ENCODE data around the gene CEMIP. TPM values are rescaled to one million over a fixed set of nuclear protein-coding genes. Genes with fewer than 3 reads are reported as not detected.

The CEMIP gene
- total and polyA plus RNA-seq, 2 of the 4 experiments (the other 2 are of a cell fraction): 63.8 to 78.0 TPM

GRCh38 chr15:80840182-80841130, 61.3 kb downstream of the CEMIP start:
- H3K9me3 ChIP-seq (ENCODE audit: control insufficient read depth, insufficient read depth, low read length): no peaks in the 10 kb centered on the region
- H3K9me1 ChIP-seq (ENCODE audit: insufficient read depth, low read length): peaks cover 6% of the 10 kb centered on the region; the same call in 1 of the 2 replicates
- H3K9ac ChIP-seq (ENCODE audit: low read depth, low read length): no peak overlapping the region
- H3K4me1 ChIP-seq (ENCODE audit: control insufficient read depth, insufficient read depth, low read length): peaks cover 6% of the 10 kb centered on the region; the same call in 1 of the 2 replicates
- no peak overlapping the region for H3K4me3 ChIP-seq (ENCODE audit: insufficient read depth, low read depth, low read length)
- H3K14ac ChIP-seq (replicated peaks; ENCODE audit: low read depth, low read length): no peak overlapping the region
- H3K56ac ChIP-seq (ENCODE audit: extremely low read depth, insufficient read depth, low read length): no peak overlapping the region
- dilution Hi-C loops (cut with HindIII; ENCODE audit: low sequenced_read_pairs, unreplicated experiment) (no loop called here), in situ Hi-C loops (cut with MboI; ENCODE audit: low sequenced_read_pairs) (loop anchor here (5.0 kb wide), 1 partner anchor 52 kb away; no protein-coding TSS in a partner anchor), intact Hi-C loops (cut with micrococcal nuclease) (no loop called here)
- no peak for TF ChIP-seq POLR2A (IDR thresholded peaks at IDR 0.05; ENCODE audit: low read depth, low read length)
- H3K4me2 ChIP-seq (ENCODE audit: low read depth, low read length): no peak overlapping the region
- no peak overlapping the region for H2BK15ac ChIP-seq (ENCODE audit: low read depth, low read length)
- no peak overlapping the region for H2BK120ac ChIP-seq (ENCODE audit: low read depth, low read length)
- H3K23ac ChIP-seq (ENCODE audit: low read depth, low read length): no peak overlapping the region
- POLR2A ChIA-PET (ENCODE audit: unreplicated experiment): no interaction called here
- no peak overlapping the region for H4K5ac ChIP-seq (ENCODE audit: low read depth, low read length)
- H4K8ac ChIP-seq (ENCODE audit: low read depth in 2 of 2, low read length in 2 of 2): no peak overlapping the region
- H3K4ac ChIP-seq (ENCODE audit: low read depth, low read length): no peak overlapping the region
- WGBS, 2 experiments (ENCODE audit: extremely low coverage in 2 of 2, insufficient read length in 1 of 2): 85% methylated on average over 4 of the region's 22 CpGs; no CpG with 5 or more reads in 1 of the 2 experiments
- no peak overlapping the region for H4K91ac ChIP-seq (ENCODE audit: insufficient read depth, low read depth, low read length)
- H2BK5ac ChIP-seq (ENCODE audit: low read depth, low read length, poor library complexity, severe bottlenecking): no peak overlapping the region
- DNase-seq: peak; percentile 28
- H2AK5ac ChIP-seq (ENCODE audit: low read depth, low read length): no peak overlapping the region
- no peak overlapping the region for H2AK9ac ChIP-seq (replicated peaks; ENCODE audit: low read depth, low read length, poor library complexity)
- no peak overlapping the region for H3K27ac ChIP-seq (ENCODE audit: insufficient read depth, low read length)
- H4K20me1 ChIP-seq (ENCODE audit: insufficient read depth, low read length): peaks cover 91% of the 10 kb centered on the region
- BruUV-seq (replicated peaks): no TSS peak
- peaks cover 3 to 41% of the 10 kb centered on the region in 2 experiments; a peak in 3 of 4 replicates for H3K79me1 ChIP-seq (ENCODE audit: low read depth in 1 of 2, low read length in 2 of 2)
- ATAC-seq (ENCODE audit: low read depth): no peak; the same call in 1 of the 2 replicates
- no peak overlapping the region for H3K18ac ChIP-seq (ENCODE audit: low read depth, low read length)
- peaks cover 73% of the 10 kb centered on the region for H3K36me3 ChIP-seq (ENCODE audit: control insufficient read depth, insufficient read depth, low read length)
- no peaks in the 10 kb centered on the region for H3K27me3 ChIP-seq (ENCODE audit: control insufficient read depth, insufficient read depth, low read length)
- CTCF ChIA-PET: no interaction called here
- no peak overlapping the region for H2AFZ ChIP-seq (replicated peaks; ENCODE audit: low read length, poor library complexity)
- H2BK20ac ChIP-seq (ENCODE audit: low read depth, low read length): no peak overlapping the region

Data from IMR-90 (cell line).